A673 (cell line): ENCODE results near the gene CNTRL.

Experiments
- CTCF ChIP-seq: fragments of 300-800, 200-600 bp; sonication (generic); conservative IDR thresholded peaks from 2 replicates; pipeline ENCODE4 v1.5.1; 2017; ENCODE audit warnings: low read depth, mild to moderate bottlenecking, antibody characterized with exemption, low read length, moderate library complexity, mixed read lengths
- EZH2 ChIP-seq: fragments of 200-600 bp; sonication (generic); IDR thresholded peaks from 2 replicates; pipeline ENCODE4 v1.6.1; 2017; ENCODE audit warnings: borderline replicate concordance, low read depth, mild to moderate bottlenecking, mixed read lengths, antibody characterized with exemption, low read length; ENCODE audit not compliant: poor library complexity, severe bottlenecking

GRCh38 chr9:121118266-121118665 is 43.5 kb downstream of the CNTRL start:
- TF ChIP-seq CTCF: no peak
- TF ChIP-seq EZH2: no peak
